HEK293 (cell line): ENCODE measurements around the gene ACTN4.
A peak's percentile ranks its signal among the peaks of the same experiment; 100 is the strongest.

Experiments
- KLF17 ChIP-seq: fragments of 450-650 bp; formaldehyde crosslinking; IDR thresholded peaks from 2 replicates; pipeline ENCODE4 v1.5.1; 2016; ENCODE audit warnings: missing biosample characterization, missing genetic modification characterization
- KLF8 ChIP-seq: fragments of 450-650 bp; formaldehyde crosslinking; IDR thresholded peaks from 2 replicates; pipeline ENCODE4 v1.5.1; 2016; ENCODE audit warnings: missing biosample characterization, missing genetic modification characterization
- REPIN1 ChIP-seq: fragments of 450-650 bp; formaldehyde crosslinking; IDR thresholded peaks from 2 replicates; pipeline ENCODE4 v1.5.1; 2017; ENCODE audit warnings: missing biosample characterization, missing genetic modification characterization, low read depth
- SETDB1 ChIP-seq: IDR thresholded peaks from one replicate; pipeline ENCODE4 v1.6.1; 2017; ENCODE audit warnings: mild to moderate bottlenecking, low read length, moderate library complexity, mixed read lengths; ENCODE audit not compliant: insufficient read length
- SP3 ChIP-seq: fragments of 450-650 bp; formaldehyde crosslinking; IDR thresholded peaks from 2 replicates; pipeline ENCODE4 v1.5.1; 2016; ENCODE audit warnings: missing biosample characterization, missing genetic modification characterization
- ZBTB11 ChIP-seq: fragments of 450-650 bp; formaldehyde crosslinking; conservative IDR thresholded peaks from 2 replicates; pipeline ENCODE4 v1.5.1; 2016; ENCODE audit warnings: low read depth, missing biosample characterization, missing genetic modification characterization
- ZBTB21 ChIP-seq: fragments of 450-650 bp; formaldehyde crosslinking; IDR thresholded peaks from 2 replicates; pipeline ENCODE4 v1.5.1; 2017; ENCODE audit warnings: missing biosample characterization, missing genetic modification characterization
- ZBTB44 ChIP-seq: fragments of 450-650 bp; IDR thresholded peaks from 2 replicates; pipeline ENCODE4 v1.5.1; 2018; ENCODE audit warnings: missing biosample characterization, mild to moderate bottlenecking, missing genetic modification characterization
- ZNF157 ChIP-seq: fragments of 450-650 bp; formaldehyde crosslinking; IDR thresholded peaks from 2 replicates; pipeline ENCODE4 v1.5.1; 2016; ENCODE audit warnings: missing biosample characterization, missing genetic modification characterization
- ZNF211 ChIP-seq: fragments of 450-650 bp; formaldehyde crosslinking; IDR thresholded peaks from 2 replicates; pipeline ENCODE4 v1.5.1; 2016; ENCODE audit warnings: low read depth, missing biosample characterization, missing genetic modification characterization
- ZNF223 ChIP-seq: fragments of 450-650 bp; formaldehyde crosslinking; IDR thresholded peaks from 2 replicates; pipeline ENCODE4 v1.5.1; 2016; ENCODE audit warnings: missing biosample characterization, missing genetic modification characterization
- ZNF335 ChIP-seq: fragments of 450-650 bp; formaldehyde crosslinking; conservative IDR thresholded peaks from 2 replicates; pipeline ENCODE4 v1.5.1; 2016; ENCODE audit warnings: missing biosample characterization, missing genetic modification characterization
- ZNF501 ChIP-seq: fragments of 450-650 bp; formaldehyde crosslinking; IDR thresholded peaks from 2 replicates; pipeline ENCODE4 v1.5.1; 2016; ENCODE audit warnings: missing biosample characterization, missing genetic modification characterization
- ZNF571 ChIP-seq: fragments of 450-650 bp; formaldehyde crosslinking; IDR thresholded peaks from 2 replicates; pipeline ENCODE4 v1.5.0; 2017; ENCODE audit warnings: missing biosample characterization, missing genetic modification characterization
- ZNF610 ChIP-seq: fragments of 450-650 bp; formaldehyde crosslinking; IDR thresholded peaks from 2 replicates; pipeline ENCODE4 v1.5.1; 2016; ENCODE audit warnings: missing biosample characterization, missing genetic modification characterization, borderline replicate concordance
- ZNF623 ChIP-seq: fragments of 450-650 bp; formaldehyde crosslinking; IDR thresholded peaks from 2 replicates; pipeline ENCODE4 v1.5.1; 2016; ENCODE audit warnings: missing biosample characterization, missing genetic modification characterization
- ZNF658 ChIP-seq: fragments of 450-650 bp; formaldehyde crosslinking; IDR thresholded peaks from 2 replicates; pipeline ENCODE4; 2016; ENCODE audit warnings: missing biosample characterization, missing genetic modification characterization
- ZNF76 ChIP-seq: fragments of 450-650 bp; formaldehyde crosslinking; IDR thresholded peaks from 2 replicates; pipeline ENCODE4; 2016; ENCODE audit warnings: low read depth, missing biosample characterization, missing genetic modification characterization, borderline replicate concordance
- ZNF843 ChIP-seq: fragments of 450-650 bp; formaldehyde crosslinking; IDR thresholded peaks from 2 replicates; pipeline ENCODE4 v1.5.1; 2016; ENCODE audit warnings: missing biosample characterization, missing genetic modification characterization
- ZSCAN16 ChIP-seq: fragments of 450-650 bp; formaldehyde crosslinking; IDR thresholded peaks from 2 replicates; pipeline ENCODE4 v1.5.1; 2016; ENCODE audit warnings: missing biosample characterization, missing genetic modification characterization
- TF ChIP-seq, protein P1 (sequence below): fragments of 450-650 bp; formaldehyde crosslinking; IDR thresholded peaks from 2 replicates; pipeline ENCODE4 v1.5.1; 2017; ENCODE audit warnings: missing biosample characterization, missing genetic modification characterization
- TF ChIP-seq, protein P2 (sequence below): fragments of 450-650 bp; formaldehyde crosslinking; IDR thresholded peaks from 2 replicates; pipeline ENCODE4 v1.5.1; 2016; ENCODE audit warnings: missing biosample characterization, missing genetic modification characterization
- TF ChIP-seq, protein P3 (sequence below): fragments of 450-650 bp; formaldehyde crosslinking; IDR thresholded peaks from 2 replicates; pipeline ENCODE4 v1.5.1; 2016; ENCODE audit warnings: missing biosample characterization, missing genetic modification characterization
- TF ChIP-seq, protein P4 (sequence below): fragments of 450-650 bp; formaldehyde crosslinking; IDR thresholded peaks from 2 replicates; pipeline ENCODE4 v1.5.1; 2017; ENCODE audit warnings: missing biosample characterization, missing genetic modification characterization

Gene ACTN4

DNA sequence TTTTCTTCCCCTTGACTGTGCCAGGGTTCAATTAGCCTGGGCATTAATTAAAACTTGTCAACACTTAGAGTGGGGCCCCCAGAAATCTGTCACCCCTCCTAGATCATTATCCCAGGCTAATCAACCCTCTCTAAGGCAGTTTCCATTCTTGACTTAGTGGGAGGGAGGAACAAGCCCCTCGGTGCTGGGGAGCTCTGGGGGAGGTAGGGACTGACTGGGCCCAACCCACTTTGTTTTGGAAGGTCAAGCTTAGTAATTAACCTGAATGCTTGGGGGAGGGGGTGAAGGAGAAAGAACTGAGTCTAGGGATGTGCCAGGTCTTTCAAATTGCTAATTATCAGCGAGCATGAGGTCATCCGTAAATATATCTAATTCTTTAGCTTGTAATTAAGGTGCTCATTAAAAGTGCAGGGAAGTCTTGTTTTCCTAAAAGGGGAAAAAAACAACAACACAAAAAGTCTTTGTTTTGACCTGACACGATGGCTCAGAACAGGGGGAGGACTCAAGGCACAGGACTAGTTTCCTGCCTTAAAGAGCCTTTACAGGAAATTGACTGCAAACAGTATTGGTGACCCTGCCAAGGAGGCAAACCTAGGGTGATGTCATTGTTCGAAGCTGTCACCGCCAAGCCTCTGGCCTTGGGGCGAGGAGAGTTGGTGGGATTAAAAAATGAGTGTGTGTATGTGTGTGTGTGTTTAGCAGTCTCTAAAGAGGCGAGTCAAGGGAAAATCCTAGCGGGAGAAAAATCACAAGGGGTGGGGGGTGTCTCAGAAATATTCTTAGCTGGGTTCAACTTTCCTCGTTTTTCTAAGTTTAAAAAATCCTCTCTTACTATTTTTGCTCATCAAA lies 19.4 kb downstream of the ACTN4 start (continued):
- TF ChIP-seq ZBTB44 (tag by site-specific recombination), result 0 out of 2 replicates have a peak, but pooled peaks have one; percentile 41
- TF ChIP-seq ZNF157 (tag by site-specific recombination), result 0 out of 2 replicates have a peak, but pooled peaks have one; percentile 33
- TF ChIP-seq, protein P1, sequence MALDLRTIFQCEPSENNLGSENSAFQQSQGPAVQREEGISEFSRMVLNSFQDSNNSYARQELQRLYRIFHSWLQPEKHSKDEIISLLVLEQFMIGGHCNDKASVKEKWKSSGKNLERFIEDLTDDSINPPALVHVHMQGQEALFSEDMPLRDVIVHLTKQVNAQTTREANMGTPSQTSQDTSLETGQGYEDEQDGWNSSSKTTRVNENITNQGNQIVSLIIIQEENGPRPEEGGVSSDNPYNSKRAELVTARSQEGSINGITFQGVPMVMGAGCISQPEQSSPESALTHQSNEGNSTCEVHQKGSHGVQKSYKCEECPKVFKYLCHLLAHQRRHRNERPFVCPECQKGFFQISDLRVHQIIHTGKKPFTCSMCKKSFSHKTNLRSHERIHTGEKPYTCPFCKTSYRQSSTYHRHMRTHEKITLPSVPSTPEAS (tag by site-specific recombination), result peak; percentile 91
- TF ChIP-seq ZNF571 (tag by site-specific recombination), result no peak
- no peak; the same call in 1 of the 2 replicates for TF ChIP-seq ZNF223 (tag by site-specific recombination)
- peak; percentile 86 for TF ChIP-seq KLF8 (tag by site-specific recombination)
- peak; percentile 89 for TF ChIP-seq ZNF843 (tag by site-specific recombination)
- peak; percentile 83 for TF ChIP-seq ZNF335 (tag by site-specific recombination)
- no peak; the same call in none of the 2 replicates for TF ChIP-seq ZNF76 (tag by site-specific recombination)
- TF ChIP-seq ZBTB11 (tag by site-specific recombination), result peak; percentile 94
- TF ChIP-seq, protein P2, sequence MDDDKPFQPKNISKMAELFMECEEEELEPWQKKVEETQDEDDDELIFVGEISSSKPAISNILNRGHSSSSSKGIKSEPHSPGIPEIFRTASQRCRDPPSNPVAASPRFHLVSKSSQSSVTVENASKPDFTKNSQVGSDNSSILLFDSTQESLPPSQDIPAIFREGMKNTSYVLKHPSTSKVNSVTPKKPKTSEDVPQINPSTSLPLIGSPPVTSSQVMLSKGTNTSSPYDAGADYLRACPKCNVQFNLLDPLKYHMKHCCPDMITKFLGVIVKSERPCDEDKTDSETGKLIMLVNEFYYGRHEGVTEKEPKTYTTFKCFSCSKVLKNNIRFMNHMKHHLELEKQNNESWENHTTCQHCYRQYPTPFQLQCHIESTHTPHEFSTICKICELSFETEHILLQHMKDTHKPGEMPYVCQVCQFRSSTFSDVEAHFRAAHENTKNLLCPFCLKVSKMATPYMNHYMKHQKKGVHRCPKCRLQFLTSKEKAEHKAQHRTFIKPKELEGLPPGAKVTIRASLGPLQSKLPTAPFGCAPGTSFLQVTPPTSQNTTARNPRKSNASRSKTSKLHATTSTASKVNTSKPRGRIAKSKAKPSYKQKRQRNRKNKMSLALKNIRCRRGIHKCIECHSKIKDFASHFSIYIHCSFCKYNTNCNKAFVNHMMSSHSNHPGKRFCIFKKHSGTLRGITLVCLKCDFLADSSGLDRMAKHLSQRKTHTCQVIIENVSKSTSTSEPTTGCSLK (tag by site-specific recombination), result no peak
- no peak; the same call in 1 of the 2 replicates for TF ChIP-seq ZNF610 (tag by site-specific recombination)
- TF ChIP-seq, protein P3, sequence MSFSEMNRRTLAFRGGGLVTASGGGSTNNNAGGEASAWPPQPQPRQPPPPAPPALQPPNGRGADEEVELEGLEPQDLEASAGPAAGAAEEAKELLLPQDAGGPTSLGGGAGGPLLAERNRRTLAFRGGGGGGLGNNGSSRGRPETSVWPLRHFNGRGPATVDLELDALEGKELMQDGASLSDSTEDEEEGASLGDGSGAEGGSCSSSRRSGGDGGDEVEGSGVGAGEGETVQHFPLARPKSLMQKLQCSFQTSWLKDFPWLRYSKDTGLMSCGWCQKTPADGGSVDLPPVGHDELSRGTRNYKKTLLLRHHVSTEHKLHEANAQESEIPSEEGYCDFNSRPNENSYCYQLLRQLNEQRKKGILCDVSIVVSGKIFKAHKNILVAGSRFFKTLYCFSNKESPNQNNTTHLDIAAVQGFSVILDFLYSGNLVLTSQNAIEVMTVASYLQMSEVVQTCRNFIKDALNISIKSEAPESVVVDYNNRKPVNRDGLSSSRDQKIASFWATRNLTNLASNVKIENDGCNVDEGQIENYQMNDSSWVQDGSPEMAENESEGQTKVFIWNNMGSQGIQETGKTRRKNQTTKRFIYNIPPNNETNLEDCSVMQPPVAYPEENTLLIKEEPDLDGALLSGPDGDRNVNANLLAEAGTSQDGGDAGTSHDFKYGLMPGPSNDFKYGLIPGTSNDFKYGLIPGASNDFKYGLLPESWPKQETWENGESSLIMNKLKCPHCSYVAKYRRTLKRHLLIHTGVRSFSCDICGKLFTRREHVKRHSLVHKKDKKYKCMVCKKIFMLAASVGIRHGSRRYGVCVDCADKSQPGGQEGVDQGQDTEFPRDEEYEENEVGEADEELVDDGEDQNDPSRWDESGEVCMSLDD (tag by site-specific recombination), result peak; percentile 66; the same call in 1 of the 2 replicates
- TF ChIP-seq ZBTB21 (tag by site-specific recombination), result peak; percentile 99
- no peak for TF ChIP-seq REPIN1 (tag by site-specific recombination)
- no peak for TF ChIP-seq SETDB1
- TF ChIP-seq SP3 (tag by site-specific recombination), result peak; percentile 64
- no peak for TF ChIP-seq ZNF658 (tag by site-specific recombination)
- TF ChIP-seq ZNF211 (tag by site-specific recombination), result no peak
- TF ChIP-seq, protein P4, sequence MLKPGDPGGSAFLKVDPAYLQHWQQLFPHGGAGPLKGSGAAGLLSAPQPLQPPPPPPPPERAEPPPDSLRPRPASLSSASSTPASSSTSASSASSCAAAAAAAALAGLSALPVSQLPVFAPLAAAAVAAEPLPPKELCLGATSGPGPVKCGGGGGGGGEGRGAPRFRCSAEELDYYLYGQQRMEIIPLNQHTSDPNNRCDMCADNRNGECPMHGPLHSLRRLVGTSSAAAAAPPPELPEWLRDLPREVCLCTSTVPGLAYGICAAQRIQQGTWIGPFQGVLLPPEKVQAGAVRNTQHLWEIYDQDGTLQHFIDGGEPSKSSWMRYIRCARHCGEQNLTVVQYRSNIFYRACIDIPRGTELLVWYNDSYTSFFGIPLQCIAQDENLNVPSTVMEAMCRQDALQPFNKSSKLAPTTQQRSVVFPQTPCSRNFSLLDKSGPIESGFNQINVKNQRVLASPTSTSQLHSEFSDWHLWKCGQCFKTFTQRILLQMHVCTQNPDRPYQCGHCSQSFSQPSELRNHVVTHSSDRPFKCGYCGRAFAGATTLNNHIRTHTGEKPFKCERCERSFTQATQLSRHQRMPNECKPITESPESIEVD (tag by site-specific recombination), result peak; percentile 89
- TF ChIP-seq ZNF501, result peak; percentile 45
- TF ChIP-seq ZNF623 (tag by site-specific recombination), result peak; percentile 6; the same call in 1 of the 2 replicates
- TF ChIP-seq ZSCAN16 (tag by site-specific recombination), result peak; percentile 74; the same call in 1 of the 2 replicates
- peak; percentile 96 for TF ChIP-seq KLF17 (tag by site-specific recombination)
